NCI-H2171 treated with DMSO at 0.1 percent for 48 hours (cell line): Measurements from ENCODE around the gene TNFSF18.

Experiments used
- DNase-seq: peaks from one replicate; lab custom pipeline; 2025; lab: John Stamatoyannopoulos, UW

Gene TNFSF18

DNA sequence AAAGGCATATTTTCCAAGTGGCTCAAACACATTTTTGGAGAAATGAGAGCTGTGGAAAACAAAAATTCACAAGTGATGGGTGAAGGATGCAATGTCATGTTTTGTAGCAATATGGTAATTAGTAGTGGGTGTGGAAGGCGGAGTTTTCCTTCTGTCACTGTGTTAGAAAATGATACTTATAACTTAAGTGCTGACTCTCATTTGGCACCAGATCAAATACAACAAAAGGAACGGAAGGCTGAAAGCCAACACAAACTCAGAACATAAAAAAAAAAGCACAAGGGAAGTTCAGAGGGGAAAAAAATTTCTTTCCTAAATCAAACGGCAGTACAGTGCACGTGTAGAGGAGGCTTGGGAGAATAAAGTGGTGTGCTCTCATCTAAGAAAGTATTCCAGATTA lies at the start of gene TNFSF18:
TNFSF18 (minus strand) TSS at position 77 of the 400 bp plus-strand sequence; CDS start at position 32, 45 bp downstream.
- DNase-seq: peak; percentile 87

- no peak for DNase-seq
These were observed 48.4 kb upstream of the TNFSF18 start for GRCh38 chr1:173099166-173099565.

DNA sequence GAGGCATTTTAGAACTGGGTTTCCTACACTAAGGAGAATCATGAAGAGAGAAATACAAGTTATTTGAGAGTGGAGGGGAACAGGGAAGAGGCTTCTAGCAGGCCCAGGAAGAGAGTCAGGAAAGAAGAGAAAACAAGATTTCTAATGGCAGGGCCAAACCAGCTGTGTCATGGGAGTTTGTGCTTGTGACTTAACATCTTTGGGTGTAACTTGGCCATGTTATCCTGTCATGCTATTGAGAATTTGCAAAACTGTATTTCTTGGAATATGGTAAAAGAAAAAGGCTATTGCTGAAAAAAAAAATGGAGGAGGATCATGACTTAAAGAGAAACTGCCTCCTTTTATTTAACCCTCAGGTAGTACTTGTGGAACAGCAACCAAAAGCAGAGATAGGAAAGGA lies 47.4 kb upstream of the TNFSF18 start:
- no peak for DNase-seq

DNA sequence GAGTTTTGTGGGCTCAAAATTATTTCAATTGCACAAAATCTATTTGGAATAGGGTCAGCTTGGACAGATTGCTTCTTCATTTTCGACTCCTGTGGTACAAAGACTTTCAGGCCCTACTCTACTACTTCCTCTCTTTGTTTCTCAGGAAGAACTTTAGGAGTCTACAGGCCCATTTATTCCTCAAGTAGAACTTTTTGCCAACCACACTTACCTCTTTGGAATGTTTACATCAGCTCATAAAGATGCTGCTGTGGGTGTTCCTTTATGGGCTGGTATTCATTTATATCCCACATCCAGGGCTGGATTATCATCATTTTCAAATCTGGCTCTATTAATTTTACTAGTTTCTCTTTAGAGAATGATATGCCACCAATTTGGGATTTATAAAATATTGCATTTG lies 46.3 kb upstream of the TNFSF18 start:
- DNase-seq: no peak

- DNase-seq: no peak
These were observed 44.9 kb upstream of the TNFSF18 start for GRCh38 chr1:173095632-173096031.

GRCh38 chr1:173094541-173094940 lies 43.8 kb upstream of the TNFSF18 start:
- DNase-seq: no peak

DNA sequence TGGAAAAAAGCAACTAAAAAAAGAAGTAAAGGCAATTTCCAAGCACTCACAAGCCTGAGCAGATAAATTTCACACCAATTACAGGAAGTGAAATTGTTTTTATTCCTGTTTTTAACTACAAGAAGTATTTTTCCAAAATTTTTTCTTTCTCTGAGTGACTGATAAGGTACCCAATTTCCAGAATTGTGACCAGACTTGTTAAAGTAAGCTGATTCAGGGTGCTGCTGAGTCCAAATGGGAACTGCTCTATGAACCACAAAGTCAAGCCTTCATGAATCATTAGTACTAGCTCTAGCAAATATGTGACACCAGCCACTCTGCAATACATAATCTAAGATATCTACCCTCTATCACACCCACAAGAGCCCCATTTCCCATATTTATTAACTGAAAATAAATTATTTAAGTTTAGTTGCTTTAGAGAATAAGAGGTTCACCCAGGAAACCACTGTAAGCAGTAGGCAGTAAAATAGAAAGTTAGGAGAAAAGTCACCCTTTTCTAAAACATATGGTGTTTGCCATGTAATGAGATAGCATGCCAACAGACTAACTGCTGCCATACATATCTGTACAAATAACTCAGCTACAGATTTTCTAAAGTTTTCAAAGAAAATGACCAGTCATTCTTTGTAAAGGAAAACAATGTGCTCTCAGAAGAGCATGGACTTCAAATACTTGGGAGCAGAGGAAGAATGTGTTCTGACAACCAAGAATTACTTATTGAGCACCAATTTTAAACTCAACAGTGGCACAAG lies 43.1 kb upstream of the TNFSF18 start:
- DNase-seq: no peak

GRCh38 chr1:173084292-173084691 lies 33.6 kb upstream of the TNFSF18 start:
- no peak for DNase-seq

DNA sequence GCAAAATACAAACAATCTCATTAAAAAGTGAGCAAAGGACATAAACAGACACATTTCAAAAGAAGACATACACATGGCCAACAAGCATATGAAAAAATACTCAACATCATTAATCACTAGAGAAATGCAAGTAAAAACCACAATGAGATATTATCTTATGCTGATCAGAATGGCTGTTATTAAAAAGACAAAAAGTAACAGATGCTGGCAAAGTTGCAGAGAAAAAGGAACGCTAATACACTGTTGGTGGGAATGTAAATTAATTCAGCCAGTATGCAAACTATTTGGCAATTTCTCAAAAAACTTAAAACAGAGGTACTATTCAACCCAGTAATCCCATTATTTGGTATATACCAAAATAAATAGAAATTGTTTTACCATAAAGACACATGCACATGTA lies 32.2 kb upstream of the TNFSF18 start:
- no peak for DNase-seq

DNA sequence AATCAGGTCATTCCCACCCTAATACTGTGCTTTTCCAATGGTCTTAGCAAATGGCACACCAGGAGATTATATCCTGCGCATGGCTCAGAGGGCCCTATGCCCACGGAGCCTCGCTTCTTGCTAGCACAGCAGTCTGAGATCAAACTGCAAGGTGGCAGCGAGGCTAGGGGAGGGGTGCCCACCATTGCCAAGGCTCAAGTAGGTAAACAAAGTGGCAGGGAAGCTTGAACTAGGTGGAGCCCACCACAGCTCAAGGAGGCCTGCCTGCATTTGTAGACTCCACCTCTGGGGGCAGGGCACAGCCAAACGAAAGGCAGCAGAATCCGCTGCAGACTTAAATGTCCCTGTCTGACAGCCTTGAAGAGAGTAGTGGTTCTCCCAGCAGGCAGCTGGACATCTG lies 23.5 kb upstream of the TNFSF18 start:
- DNase-seq: peak; percentile 4

- no peak for DNase-seq
These were observed 13.3 kb upstream of the TNFSF18 start for GRCh38 chr1:173064011-173064410.

GRCh38 chr1:173063171-173063570 lies 12.4 kb upstream of the TNFSF18 start:
- no peak for DNase-seq

DNA sequence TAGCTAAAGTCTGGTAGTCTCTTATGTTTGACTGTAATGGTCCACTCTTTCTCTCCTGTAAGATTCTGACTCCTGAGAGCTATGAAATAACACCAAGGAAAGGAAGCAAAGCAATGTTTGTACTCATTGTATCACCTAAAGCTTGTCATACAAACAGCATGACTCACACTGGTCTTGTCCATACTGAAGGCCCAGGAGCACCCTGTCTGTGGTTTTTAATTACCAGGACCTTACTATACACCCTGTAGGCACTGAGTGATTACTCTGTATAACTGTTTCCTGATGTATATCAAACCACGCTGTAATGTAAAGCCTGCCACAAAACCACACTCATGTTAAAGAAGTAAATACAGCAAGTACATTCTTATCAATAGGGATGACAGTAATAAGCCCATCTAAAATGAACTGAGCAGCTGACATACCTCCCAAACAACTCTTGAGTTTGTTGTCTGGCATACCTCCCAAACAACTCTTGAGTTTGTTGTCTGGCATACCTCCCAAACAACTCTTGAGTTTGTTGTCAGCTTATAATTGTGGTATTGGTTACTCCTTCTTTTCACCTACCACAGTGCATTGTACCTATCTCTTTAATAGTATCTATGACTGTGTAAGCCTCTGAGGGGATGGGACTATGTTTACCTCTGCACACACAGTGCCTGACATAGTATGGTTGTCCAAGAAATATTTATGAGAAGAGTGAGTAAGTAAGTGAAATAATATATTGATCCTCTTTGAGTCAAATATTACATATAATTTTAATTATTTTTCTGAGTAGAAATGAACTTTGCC lies 11.6 kb upstream of the TNFSF18 start:
- no peak for DNase-seq

GRCh38 chr1:173058556-173058955 lies 7.8 kb upstream of the TNFSF18 start:
- no peak for DNase-seq

- DNase-seq: no peak
These were observed 7.2 kb upstream of the TNFSF18 start for GRCh38 chr1:173057984-173058383.

DNA sequence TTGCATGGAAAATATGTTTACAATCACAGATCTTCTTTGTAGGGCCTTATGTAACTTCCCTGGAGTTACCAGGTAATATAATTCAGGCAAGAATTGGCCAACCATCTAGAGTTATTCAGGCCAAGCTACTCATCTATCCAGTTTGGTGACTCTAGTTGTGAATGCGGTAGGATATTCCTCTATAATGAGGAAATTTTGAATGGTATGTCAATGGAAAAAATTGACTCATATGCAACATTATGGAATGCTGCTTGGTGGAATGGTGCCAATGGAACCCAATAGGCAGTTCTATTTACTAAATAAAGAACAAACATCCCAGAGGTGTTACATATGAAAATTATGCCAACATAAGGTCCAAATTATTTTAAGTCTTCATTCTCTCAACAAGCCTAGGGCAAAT lies 5.6 kb upstream of the TNFSF18 start:
- DNase-seq: no peak

DNA sequence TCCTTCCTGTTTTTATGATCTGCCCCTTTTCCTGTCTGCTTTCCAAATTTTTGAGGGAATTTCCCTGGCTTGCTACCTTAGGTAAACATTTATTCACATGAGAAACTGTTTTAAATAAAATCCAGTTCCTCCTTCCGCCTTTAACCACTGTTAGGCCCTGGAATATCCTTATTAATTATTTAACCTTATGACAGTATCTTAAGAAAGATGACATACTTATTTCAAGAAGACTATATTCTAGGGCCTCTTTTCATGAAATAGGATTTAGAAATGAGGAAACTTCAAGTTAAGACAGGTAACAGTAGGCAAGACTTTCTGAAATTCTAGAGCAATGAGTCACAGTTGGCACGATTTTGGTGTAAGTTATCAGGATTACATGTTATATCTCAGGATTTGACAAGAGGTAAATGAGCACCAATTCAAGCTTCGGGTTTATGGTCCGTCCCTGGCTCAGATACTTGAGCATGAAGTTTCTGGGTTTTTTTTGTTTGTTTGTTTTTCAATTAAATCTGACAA lies 2.0 kb upstream of the TNFSF18 start:
- peak; percentile 6 for DNase-seq

GRCh38 chr1:173049322-173049633 lies 1.5 kb downstream of the TNFSF18 start:
- no peak for DNase-seq

DNA sequence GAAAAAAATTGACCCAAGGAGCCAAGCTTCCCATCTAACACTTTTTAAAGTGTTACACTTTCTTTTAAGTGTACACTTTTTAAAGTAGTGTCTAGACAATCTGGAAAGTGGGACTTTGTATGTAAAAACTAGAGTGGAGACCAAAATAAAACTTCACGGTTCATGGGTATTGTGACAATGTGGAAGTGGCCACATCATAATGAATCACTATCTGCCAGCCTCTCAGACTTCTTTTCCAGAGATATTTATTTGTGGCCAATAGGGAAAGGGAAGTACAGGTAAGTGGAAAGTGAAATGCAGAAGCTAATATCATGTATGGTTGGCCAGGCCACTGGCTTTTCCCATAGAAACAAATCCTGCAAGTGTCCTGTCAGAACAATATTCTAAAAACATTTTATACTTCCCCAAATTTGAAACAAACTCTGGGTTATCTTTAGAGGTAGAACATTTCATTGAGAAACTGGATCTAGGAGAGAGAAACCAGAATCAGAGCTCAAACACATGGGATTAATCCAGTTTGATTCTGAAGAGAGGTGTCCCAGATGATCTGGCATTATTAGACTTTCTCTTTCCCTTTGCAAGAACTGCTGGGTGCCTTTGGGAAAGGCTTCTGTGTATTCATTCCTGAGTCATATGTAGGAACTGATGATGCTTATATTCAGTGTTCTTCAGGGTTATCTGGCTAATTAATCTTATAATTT lies 2.0 kb downstream of the TNFSF18 start:
- DNase-seq: no peak

GRCh38 chr1:173044656-173045055 lies 6.1 kb downstream of the TNFSF18 start:
- no peak for DNase-seq

- no peak for DNase-seq
These were observed 7.5 kb downstream of the TNFSF18 start for GRCh38 chr1:173043253-173043652.

DNA sequence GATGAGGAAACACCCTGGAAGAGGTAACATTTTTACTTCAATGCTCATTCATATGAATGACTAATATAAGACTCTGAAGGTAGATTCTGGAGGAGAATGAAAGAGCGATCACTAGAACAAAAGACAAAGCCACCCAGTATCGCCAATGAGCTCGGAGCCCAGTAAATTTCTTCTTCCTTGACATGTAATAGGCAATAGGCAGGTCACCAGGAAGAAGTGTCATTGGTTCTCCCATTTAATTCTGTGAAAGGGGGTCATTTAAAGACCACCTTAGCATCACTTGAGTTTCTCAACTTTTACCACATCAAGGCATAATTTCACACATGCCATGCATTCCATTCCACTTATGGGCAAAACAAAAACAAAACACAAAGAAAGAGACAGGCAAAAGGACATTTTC lies 7.9 kb downstream of the TNFSF18 start:
- DNase-seq: no peak

- no peak for DNase-seq
These were observed 11.1 kb downstream of the TNFSF18 start for GRCh38 chr1:173039626-173040025.
